Measurements from ENCODE around the gene C4A.
"Not testable (repeated sequence)": the region's sequence is repeated elsewhere in the genome, so short reads cannot be mapped to it uniquely, and the experiment has no call there.

- TF ChIP-seq CTCF, EP300, POLR2A (IDR thresholded peaks at IDR 0.05): not testable (repeated sequence)
Observed at GRCh38 chr6:32008037-32008436, 26.2 kb downstream of the C4A start.

Measured in stomach (tissue), 4 donors.